Fibroblast of villous mesenchyme (primary cell): Measurements from ENCODE around the gene ANO6. TPM values are rescaled to one million over a fixed set of nuclear protein-coding genes. Genes with fewer than 3 reads are reported as not detected.
"Not testable (repeated sequence)": the region's sequence is repeated elsewhere in the genome, so short reads cannot be mapped to it uniquely, and the experiment has no call there.

Experiments used
- DNase-seq: peaks from one replicate; pipeline ENCODE4 v3.0.0-alpha.2; 2010; ENCODE audit warnings: low read depth
- H3K4me3 ChIP-seq: 2 replicates; pipeline ENCODE4 v1.5.1; 2011; ENCODE audit warnings: low read depth, mild to moderate bottlenecking, low read length
- total RNA-seq: library from RNA; depleted of rRNA; stranded (reverse); fragments of >200 nt; gene quantifications from 2 replicates; pipeline ENCODE4 v1.2.3, GENCODE V29; 2012
- TF ChIP-seq, protein P1 (sequence below): IDR thresholded peaks from 2 replicates; pipeline ENCODE4 v1.5.1; 2012; ENCODE audit warnings: low read depth, mild to moderate bottlenecking, low read length; ENCODE audit not compliant: insufficient read depth

Gene ANO6
- total RNA-seq, 1 donor, result 91.5 TPM

DNA sequence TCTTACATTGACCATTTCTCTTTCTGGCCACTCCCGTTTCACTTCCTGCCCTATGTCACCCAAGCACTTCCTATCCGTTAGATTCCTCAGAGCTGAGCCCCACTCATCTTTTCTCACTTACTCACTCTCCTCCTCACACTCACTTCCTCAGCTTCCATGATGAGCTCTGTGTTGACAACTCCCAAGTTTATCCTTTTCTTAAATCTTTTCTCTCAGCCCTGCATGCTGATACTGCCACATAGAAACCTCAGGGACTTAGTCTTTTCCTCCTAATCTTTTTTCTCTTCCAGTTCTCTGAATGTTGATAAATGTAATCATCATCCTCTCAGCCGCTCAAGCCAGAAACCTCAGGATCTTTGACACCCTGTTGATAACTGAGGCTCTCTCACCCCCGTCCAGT, 99.6 kb downstream of the ANO6 start:
- no peak for DNase-seq
- H3K4me3 ChIP-seq, result no peak overlapping the region
- TF ChIP-seq, protein P1, sequence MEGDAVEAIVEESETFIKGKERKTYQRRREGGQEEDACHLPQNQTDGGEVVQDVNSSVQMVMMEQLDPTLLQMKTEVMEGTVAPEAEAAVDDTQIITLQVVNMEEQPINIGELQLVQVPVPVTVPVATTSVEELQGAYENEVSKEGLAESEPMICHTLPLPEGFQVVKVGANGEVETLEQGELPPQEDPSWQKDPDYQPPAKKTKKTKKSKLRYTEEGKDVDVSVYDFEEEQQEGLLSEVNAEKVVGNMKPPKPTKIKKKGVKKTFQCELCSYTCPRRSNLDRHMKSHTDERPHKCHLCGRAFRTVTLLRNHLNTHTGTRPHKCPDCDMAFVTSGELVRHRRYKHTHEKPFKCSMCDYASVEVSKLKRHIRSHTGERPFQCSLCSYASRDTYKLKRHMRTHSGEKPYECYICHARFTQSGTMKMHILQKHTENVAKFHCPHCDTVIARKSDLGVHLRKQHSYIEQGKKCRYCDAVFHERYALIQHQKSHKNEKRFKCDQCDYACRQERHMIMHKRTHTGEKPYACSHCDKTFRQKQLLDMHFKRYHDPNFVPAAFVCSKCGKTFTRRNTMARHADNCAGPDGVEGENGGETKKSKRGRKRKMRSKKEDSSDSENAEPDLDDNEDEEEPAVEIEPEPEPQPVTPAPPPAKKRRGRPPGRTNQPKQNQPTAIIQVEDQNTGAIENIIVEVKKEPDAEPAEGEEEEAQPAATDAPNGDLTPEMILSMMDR, result no peak

DNA sequence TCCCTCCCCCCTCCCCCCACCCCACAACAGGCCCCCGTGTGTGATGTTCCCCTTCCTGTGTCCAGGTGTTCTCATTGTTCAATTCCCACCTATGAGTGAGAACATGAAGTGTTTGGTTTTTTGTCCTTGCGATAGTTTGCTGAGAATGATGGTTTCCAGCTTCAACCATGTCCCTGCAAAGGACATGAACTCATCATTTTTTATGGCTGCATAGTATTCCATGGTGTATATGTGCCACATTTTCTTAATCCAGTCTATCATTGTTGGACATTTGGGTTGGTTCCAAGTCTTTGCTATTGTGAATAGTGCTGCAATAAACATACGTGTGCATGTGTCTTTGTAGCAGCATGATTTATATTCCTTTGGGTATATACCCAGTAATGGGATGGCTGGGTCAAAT, 101.4 kb downstream of the ANO6 start:
- DNase-seq, H3K4me3 ChIP-seq: not testable (repeated sequence)

DNA sequence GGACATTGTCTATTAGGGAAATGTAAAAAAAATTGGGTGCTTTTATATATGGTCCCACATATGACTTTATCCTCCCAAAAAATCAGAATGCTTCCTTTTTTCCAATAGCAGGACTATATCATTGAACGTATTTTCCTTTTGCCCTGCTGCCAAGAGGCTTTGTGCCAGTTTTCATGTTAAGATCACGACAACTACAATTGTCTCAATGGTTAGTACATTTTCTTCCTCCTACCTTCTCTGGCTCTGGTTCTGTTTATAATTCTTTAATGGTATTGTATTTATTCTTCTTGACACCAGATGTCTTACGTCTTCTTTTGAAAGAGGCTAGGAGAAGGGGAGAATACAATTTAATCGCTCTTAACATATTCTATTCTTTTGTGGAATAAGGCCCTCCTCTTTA, 106.9 kb downstream of the ANO6 start:
- H3K4me3 ChIP-seq, result no peak overlapping the region
- no peak for DNase-seq
- TF ChIP-seq, protein P1, result no peak

DNA sequence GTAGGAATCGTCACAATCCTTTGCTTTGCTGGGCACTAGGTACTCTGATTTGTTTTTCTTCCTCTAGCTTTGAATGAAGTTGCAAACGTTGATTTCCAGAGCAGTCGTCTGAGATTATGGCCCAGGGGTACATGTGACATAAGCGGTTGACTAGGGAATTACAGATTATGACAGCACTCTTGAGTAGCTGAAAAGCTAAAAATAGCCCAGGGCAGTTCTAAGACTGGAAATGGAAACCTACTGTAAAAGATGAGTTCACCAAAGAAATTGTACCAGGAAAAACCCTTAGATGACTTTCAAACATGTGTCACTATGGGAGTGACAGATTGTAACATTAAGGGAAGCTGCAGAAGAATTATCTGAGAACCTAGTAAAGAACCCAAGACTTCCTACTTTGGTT, 108.5 kb downstream of the ANO6 start:
- no peak overlapping the region for H3K4me3 ChIP-seq
- TF ChIP-seq, protein P1, result no peak
- DNase-seq, result no peak

DNA sequence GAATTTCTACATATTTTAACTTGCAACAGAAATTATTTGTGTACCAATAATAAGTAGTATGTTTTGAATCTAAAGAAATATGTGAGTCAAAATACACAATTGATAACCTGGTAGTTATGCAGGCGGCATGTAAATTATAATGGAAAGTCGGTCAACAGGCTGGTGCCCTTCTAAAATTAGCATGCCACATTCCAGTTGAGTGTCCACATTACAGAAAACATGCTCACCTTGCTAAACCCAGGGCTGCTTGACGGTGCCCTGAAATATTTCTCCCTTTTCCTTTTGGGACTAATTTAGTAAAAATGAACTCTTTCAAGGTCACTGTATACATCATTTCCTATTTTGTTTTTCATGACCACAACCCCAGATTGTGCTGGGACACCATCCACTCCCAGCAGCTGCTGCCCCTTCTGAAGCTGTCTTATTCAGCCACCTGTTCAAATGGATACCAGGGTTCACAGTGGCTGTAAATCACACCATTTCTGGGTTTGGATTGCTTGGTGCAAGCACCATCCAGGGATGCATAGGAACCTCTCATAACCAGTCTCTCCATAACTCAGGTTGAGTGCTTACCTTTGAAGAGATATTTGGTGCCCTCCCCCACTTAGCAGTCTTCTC, 110.6 kb downstream of the ANO6 start:
- TF ChIP-seq, protein P1, result no peak
- no peak for DNase-seq
- no peak overlapping the region for H3K4me3 ChIP-seq

DNA sequence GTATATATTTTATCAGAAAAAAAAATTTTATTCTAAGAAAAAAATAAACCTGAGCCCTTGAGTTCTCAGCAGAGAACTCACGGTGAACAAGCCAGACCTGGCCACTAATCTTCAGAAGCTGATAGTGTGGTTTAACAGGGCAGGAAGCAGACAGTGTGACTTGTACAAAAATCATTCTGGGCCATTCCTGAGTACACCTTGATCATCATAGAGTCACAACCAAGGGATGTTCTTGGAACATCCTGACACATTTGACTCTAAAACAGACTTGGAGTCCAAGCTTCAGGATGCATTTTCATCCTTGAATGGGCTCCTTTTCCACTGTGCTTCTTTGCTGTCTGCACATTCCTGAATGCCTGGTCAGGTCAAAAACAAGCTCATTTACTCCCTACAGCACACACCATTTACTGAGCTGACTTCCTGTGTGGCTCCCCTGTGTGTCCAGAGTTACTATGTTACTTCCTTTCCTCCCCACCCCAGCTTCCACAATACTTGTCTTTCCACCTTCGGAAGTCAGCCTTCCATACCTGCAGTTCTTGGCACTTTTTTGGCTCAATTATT, 112.0 kb downstream of the ANO6 start:
- DNase-seq, result no peak
- no peak overlapping the region for H3K4me3 ChIP-seq
- TF ChIP-seq, protein P1, result no peak

DNA sequence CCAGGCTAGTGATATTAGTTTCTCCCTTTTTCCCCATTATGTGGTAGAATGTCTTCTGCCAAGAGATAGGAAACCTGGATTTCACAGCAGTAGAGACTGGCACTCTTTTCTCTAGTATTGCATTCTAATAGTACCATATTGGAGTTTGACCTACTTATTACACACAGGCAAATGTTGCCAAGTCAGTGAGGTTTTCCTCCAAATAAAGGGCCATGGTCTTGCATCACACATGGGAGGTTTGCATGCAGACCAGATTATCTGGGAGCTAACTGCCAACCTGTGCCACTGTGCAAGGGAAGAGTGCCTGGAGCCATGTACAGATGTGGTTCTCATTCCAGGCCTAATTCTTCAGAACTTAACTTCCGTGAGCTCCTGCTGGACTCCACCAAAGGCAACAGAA, 113.3 kb downstream of the ANO6 start:
- DNase-seq, result no peak
- TF ChIP-seq, protein P1, result no peak
- H3K4me3 ChIP-seq, result no peak overlapping the region
